Hematopoietic multipotent progenitor cell treated with erythropoietin and hydrocortisone succinate and interleukin-3 and kit ligand, for 17 days (in vitro differentiated cells): ENCODE measurements around the gene RYR3.

Source experiments
- DNase-seq: peaks from one replicate; pipeline ENCODE4 v3.0.0-alpha.2; 2015; ENCODE audit warnings: low spot score

RYR3 gene

DNA sequence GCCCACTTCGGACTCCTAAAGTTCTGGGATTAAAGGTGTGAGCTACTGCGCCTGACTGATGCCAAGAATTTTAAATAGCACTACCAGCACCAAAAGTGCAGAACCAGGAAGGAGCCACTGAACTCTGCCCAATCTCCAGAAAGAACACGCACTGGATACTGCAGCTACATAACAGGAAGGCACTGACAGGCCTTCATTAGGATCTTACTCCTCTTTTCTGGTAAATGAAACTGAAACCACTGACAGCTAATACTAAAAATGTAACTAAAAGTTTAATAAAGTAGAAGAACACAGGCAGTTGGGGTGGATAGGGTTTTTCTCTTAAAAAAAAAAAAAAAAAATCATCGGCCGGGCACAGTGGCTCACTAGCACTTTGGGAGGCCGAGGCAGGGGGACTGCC, 583.4 kb downstream of the RYR3 start:
- no peak for DNase-seq

DNA sequence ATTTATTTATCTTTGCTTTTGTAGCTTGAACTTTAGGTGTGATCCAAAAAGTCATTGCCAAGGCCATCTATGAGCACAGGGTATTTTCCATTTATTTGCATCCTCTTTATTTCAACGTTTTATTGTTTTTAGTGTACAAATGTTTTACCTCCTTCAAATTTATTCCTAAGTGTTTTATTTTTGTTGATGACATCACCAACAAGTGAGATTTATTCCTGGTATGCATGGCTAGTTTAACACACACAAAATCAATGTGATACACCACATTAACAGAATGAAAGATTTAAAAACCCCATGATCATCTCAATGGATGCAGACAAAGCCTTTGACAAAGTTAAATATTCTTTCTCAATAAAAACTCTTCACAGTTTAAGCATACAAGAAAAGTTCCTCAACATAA, 591.3 kb downstream of the RYR3 start:
- no peak for DNase-seq

- no peak for DNase-seq
Observed at GRCh38 chr15:33903661-33904060, 592.9 kb downstream of the RYR3 start.

GRCh38 chr15:33907326-33907725, 596.6 kb downstream of the RYR3 start:
- DNase-seq: no peak

GRCh38 chr15:33908406-33908805, 597.6 kb downstream of the RYR3 start:
- no peak for DNase-seq

DNA sequence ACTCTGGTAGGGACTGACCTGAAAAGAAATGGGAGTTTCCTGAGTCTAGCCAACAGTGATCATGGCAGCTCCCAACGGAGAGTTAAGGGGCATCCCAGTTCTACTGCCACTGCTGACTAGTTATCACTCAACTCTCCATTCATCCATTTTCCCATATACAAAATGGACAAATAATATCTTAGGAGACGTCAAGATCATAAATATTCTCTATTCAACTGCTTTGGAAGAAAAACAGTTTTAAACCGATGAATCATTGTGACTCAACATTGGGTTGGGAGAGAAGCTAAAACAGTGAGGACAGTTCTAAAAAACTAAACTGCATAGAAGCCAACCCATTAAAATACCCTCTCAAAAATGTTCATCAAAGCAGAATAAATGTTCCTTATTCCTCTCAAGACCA, 600.0 kb downstream of the RYR3 start:
- no peak for DNase-seq

DNA sequence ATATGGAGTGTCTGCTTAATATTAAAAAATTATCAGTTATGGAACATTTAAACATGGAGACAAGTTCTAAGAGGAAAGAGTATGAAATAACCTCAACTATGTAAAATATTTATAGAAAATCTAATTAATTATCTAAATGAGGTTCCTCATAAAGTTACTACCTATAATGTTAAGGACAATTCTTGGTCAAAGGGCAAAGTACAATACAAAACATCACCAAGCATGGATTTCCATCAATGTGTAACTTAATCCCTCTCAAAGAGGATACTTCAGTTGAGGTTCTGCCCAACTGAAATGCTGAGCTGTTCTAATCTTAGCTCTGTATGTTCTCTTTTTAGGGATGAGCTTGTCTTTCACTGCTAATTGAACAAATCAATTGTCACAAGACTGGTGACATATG, 601.6 kb downstream of the RYR3 start:
- DNase-seq: no peak

- DNase-seq: no peak
Observed at GRCh38 chr15:33913459-33913858, 602.7 kb downstream of the RYR3 start.
